HCT116 (cell line): ENCODE results near the gene FAM131B.

Experiments used
- CEBPB ChIP-seq: IDR thresholded peaks from 2 replicates; pipeline ENCODE4 v1.6.1; 2012; ENCODE audit warnings: low read depth
- CTCF ChIP-seq, 3 experiments: fragments of 200-600 bp in 1 of 3; sonication (generic) in 1 of 3; IDR thresholded peaks in 2 of 3; conservative IDR thresholded peaks in 1 of 3; 2 replicates each; pipeline ENCODE4 v1.5.1; 2012 to 2017; ENCODE audit warnings: low read depth in 2 of 3, low read length in 2 of 3, antibody characterized with exemption in 1 of 3, borderline replicate concordance in 1 of 3, control low read depth in 1 of 3, mild to moderate bottlenecking in 1 of 3, mixed read lengths in 1 of 3, mixed run types in 1 of 3, moderate library complexity in 1 of 3; ENCODE audit not compliant: insufficient read depth in 1 of 3
- EGR1 ChIP-seq: IDR thresholded peaks from 2 replicates; pipeline ENCODE4 v1.6.1; 2012; ENCODE audit warnings: low read depth
- EZH2 ChIP-seq: fragments of 200-600 bp; sonication (generic); IDR thresholded peaks from 2 replicates; pipeline ENCODE4 v1.6.1; 2017; ENCODE audit warnings: antibody characterized with exemption, mixed run types
- EZH2phosphoT487 ChIP-seq: fragments of 200-600 bp; IDR thresholded peaks from 2 replicates; pipeline ENCODE4 v1.6.1; 2018; ENCODE audit warnings: antibody characterized with exemption, borderline replicate concordance
- POLR2A ChIP-seq: IDR thresholded peaks from 2 replicates; pipeline ENCODE4 v1.7.0; 2011; ENCODE audit warnings: borderline replicate concordance; ENCODE audit not compliant: insufficient read depth, insufficient read length; ENCODE audit errors: extremely low read depth
- POLR2AphosphoS5 ChIP-seq: IDR thresholded peaks from 2 replicates; pipeline ENCODE4 v1.6.1; 2011; ENCODE audit warnings: mild to moderate bottlenecking, low read depth, low read length, moderate library complexity
- RAD21 ChIP-seq: IDR thresholded peaks from 2 replicates; pipeline ENCODE4 v1.6.1; 2012; ENCODE audit warnings: low read depth, mild to moderate bottlenecking
- REST ChIP-seq: IDR thresholded peaks from 2 replicates; pipeline ENCODE4 v1.6.1; 2012; ENCODE audit warnings: low read depth
- TF ChIP-seq, protein P1 (sequence below): IDR thresholded peaks from 2 replicates; pipeline ENCODE4 v1.6.1; 2012
- TF ChIP-seq, protein P2 (sequence below): IDR thresholded peaks from 2 replicates; pipeline ENCODE4 v1.6.1; 2011; ENCODE audit warnings: mild to moderate bottlenecking, low read length, moderate library complexity; ENCODE audit not compliant: insufficient replicate concordance; ENCODE audit errors: extremely low read depth

DNA sequence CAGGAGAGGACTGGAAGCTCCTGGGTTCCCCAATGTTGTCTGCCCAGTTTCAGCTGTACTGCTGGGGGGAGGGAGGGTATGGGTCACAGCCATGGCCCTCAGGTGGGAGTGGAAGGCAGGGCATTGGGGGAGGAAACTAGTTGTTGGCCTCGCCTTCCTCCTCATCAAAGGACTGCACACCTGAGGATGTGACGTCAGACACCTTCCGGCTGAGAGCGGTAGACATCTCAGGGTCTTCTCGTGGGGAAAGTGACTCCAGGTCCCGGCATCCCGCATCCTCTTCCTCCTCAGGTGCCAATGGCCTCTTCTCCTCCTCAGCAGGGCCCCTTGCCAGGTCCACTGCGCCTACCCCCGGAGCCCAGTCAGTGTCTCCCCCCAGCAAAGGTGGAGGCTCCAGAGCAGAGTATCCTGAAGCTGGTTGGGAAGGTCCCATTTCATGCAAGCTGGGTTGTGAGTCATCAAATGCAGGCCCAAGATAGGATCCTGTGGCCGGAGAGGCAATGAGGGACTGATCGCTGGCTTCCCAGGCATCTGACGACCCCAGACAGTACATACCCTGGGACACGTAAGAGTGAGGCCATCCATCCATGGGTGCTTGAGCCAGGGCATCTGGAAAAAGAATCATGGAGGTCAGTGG, 6.0 kb downstream of the FAM131B start:
- TF ChIP-seq, protein P1, sequence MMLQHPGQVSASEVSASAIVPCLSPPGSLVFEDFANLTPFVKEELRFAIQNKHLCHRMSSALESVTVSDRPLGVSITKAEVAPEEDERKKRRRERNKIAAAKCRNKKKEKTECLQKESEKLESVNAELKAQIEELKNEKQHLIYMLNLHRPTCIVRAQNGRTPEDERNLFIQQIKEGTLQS: no peak
- TF ChIP-seq CTCF (IDR thresholded peaks at IDR 0.05 in 2 of 3, conservative IDR thresholded peaks at IDR 0.05 in 1 of 3; ENCODE audit: borderline replicate concordance in 1 of 3, insufficient read depth in 1 of 3, low read depth in 2 of 3, low read length in 2 of 3) (no peak), EGR1 (no peak), POLR2A (no peak), EZH2 (no peak), REST (no peak), EZH2phosphoT487 (no peak), CEBPB (no peak), POLR2AphosphoS5 (no peak), RAD21 (no peak)
- TF ChIP-seq, protein P2, sequence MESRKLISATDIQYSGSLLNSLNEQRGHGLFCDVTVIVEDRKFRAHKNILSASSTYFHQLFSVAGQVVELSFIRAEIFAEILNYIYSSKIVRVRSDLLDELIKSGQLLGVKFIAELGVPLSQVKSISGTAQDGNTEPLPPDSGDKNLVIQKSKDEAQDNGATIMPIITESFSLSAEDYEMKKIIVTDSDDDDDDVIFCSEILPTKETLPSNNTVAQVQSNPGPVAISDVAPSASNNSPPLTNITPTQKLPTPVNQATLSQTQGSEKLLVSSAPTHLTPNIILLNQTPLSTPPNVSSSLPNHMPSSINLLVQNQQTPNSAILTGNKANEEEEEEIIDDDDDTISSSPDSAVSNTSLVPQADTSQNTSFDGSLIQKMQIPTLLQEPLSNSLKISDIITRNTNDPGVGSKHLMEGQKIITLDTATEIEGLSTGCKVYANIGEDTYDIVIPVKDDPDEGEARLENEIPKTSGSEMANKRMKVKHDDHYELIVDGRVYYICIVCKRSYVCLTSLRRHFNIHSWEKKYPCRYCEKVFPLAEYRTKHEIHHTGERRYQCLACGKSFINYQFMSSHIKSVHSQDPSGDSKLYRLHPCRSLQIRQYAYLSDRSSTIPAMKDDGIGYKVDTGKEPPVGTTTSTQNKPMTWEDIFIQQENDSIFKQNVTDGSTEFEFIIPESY: no peak
